Measurements from ENCODE around the gene ZNF574. TPM values are rescaled to one million over a fixed set of nuclear protein-coding genes. Genes with fewer than 3 reads are reported as not detected.

The ZNF574 gene
- total and polyA plus RNA-seq, 2 donors (not counting 1 experiment from before 2014, with no cell fraction given), result 5.1 to 9.9 TPM

DNA sequence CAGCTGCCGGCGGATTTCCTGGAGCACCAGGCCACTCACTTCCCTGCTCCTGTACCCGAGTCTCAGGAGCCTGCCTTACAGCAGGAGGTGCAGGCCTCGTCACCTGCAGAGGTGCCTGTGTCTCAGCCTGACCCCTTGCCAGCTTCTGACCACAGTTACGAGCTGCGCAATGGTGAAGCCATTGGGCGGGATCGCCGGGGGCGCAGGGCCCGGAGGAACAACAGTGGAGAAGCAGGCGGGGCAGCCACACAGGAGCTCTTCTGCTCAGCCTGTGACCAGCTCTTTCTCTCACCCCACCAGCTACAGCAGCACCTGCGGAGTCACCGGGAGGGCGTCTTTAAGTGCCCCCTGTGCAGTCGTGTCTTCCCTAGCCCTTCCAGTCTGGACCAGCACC is 3.3 kb downstream of the ZNF574 start:
- Histone ChIP-seq H3K79me2 (ENCODE audit: control insufficient read depth, insufficient read depth, low read length) (peaks cover 45% of the 10 kb centered on the region), H3K9ac (ENCODE audit: insufficient read depth, low read length) (no peak overlapping the region), H3K27ac (ENCODE audit: insufficient read depth, low read length) (no peak overlapping the region), H3K27me3 (ENCODE audit: control insufficient read depth, insufficient read depth, low read length) (no peaks in the 10 kb centered on the region), H3K4me2 (ENCODE audit: extremely low read depth, insufficient read depth, low read length) (no peak overlapping the region), H3K4me1 (ENCODE audit: control insufficient read depth, extremely low read depth, insufficient read depth, low read length) (peaks cover 4% of the 10 kb centered on the region), H3K4me3 (replicated peaks in 1 of 4; ENCODE audit: control extremely low read depth in 1 of 4, insufficient read depth in 1 of 4, low read depth in 3 of 4, low read length in 4 of 4) (no peak overlapping the region), H3K9me3 (ENCODE audit: control insufficient read depth, insufficient read depth, low read depth, low read length) (no peaks in the 10 kb centered on the region), H3K36me3 (ENCODE audit: control insufficient read depth, insufficient read depth, low read length) (peaks cover 28% of the 10 kb centered on the region), H4K20me1 (ENCODE audit: control insufficient read depth, extremely low read depth, insufficient read depth, low read length) (peaks cover 1% of the 10 kb centered on the region), H2AFZ (ENCODE audit: low read length) (no peak overlapping the region)
- DNase-seq (ENCODE audit: low read depth in 2 of 2), result no peak
- TF ChIP-seq EZH2 (IDR thresholded peaks at IDR 0.05; ENCODE audit: low read length, missing control alignments) (no peak), CTCF (conservative IDR thresholded peaks at IDR 0.05 in 1 of 2, IDR thresholded peaks at IDR 0.05 in 1 of 2; ENCODE audit: low read depth in 1 of 2, low read length in 2 of 2) (no peak)

DNA sequence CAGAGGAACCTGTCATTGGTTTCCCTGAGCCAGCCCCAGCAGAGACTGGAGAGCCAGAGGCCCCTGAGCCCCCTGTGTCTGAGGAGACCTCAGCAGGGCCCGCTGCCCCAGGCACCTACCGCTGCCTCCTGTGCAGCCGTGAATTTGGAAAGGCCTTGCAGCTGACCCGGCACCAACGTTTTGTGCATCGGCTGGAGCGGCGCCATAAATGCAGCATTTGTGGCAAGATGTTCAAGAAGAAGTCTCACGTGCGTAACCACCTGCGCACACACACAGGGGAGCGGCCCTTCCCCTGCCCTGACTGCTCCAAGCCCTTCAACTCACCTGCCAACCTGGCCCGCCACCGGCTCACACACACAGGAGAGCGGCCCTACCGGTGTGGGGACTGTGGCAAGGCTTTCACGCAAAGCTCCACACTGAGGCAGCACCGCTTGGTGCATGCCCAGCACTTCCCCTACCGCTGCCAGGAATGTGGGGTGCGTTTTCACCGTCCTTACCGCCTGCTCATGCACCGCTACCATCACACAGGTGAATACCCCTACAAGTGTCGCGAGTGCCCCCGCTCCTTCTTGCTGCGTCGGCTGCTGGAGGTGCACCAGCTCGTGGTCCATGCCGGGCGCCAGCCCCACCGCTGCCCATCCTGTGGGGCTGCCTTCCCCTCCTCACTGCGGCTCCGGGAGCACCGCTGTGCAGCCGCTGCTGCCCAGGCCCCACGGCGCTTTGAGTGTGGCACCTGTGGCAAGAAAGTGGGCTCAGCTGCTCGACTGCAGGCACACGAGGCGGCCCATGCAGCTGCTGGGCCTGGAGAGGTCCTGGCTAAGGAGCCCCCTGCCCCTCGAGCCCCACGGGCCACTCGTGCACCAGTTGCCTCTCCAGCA is 4.2 kb downstream of the ZNF574 start:
- no peak for DNase-seq (ENCODE audit: low read depth in 2 of 2)
- H3K9ac ChIP-seq (ENCODE audit: insufficient read depth, low read length), result no peak overlapping the region
- H3K79me2 ChIP-seq (ENCODE audit: control insufficient read depth, insufficient read depth, low read length), result peaks cover 45% of the 10 kb centered on the region
- H2AFZ ChIP-seq (ENCODE audit: low read length), result no peak overlapping the region
- H3K4me3 ChIP-seq (replicated peaks in 1 of 4; ENCODE audit: control extremely low read depth in 1 of 4, insufficient read depth in 1 of 4, low read depth in 3 of 4, low read length in 4 of 4), result no peak overlapping the region
- H3K4me2 ChIP-seq (ENCODE audit: extremely low read depth, insufficient read depth, low read length), result no peak overlapping the region
- no peak overlapping the region for H3K27ac ChIP-seq (ENCODE audit: insufficient read depth, low read length)
- H3K9me3 ChIP-seq (ENCODE audit: control insufficient read depth, insufficient read depth, low read depth, low read length), result no peaks in the 10 kb centered on the region
- TF ChIP-seq CTCF (conservative IDR thresholded peaks at IDR 0.05 in 1 of 2, IDR thresholded peaks at IDR 0.05 in 1 of 2; ENCODE audit: low read depth in 1 of 2, low read length in 2 of 2), result no peak
- no peak for TF ChIP-seq EZH2 (IDR thresholded peaks at IDR 0.05; ENCODE audit: low read length, missing control alignments)
- H3K27me3 ChIP-seq (ENCODE audit: control insufficient read depth, insufficient read depth, low read length), result no peaks in the 10 kb centered on the region
- H4K20me1 ChIP-seq (ENCODE audit: control insufficient read depth, extremely low read depth, insufficient read depth, low read length), result peaks cover 1% of the 10 kb centered on the region
- peaks cover 1% of the 10 kb centered on the region for H3K4me1 ChIP-seq (ENCODE audit: control insufficient read depth, extremely low read depth, insufficient read depth, low read length)
- H3K36me3 ChIP-seq (ENCODE audit: control insufficient read depth, insufficient read depth, low read length), result peaks cover 28% of the 10 kb centered on the region

- Histone ChIP-seq H3K4me1 (ENCODE audit: control insufficient read depth, extremely low read depth, insufficient read depth, low read length) (no peaks in the 10 kb centered on the region), H3K9ac (ENCODE audit: insufficient read depth, low read length) (no peak overlapping the region), H3K27ac (ENCODE audit: insufficient read depth, low read length) (no peak overlapping the region), H3K27me3 (ENCODE audit: control insufficient read depth, insufficient read depth, low read length) (no peaks in the 10 kb centered on the region), H3K79me2 (ENCODE audit: control insufficient read depth, insufficient read depth, low read length) (peaks cover 45% of the 10 kb centered on the region), H3K9me3 (ENCODE audit: control insufficient read depth, insufficient read depth, low read depth, low read length) (no peaks in the 10 kb centered on the region), H2AFZ (ENCODE audit: low read length) (no peak overlapping the region), H3K4me3 (replicated peaks in 1 of 4; ENCODE audit: control extremely low read depth in 1 of 4, insufficient read depth in 1 of 4, low read depth in 3 of 4, low read length in 4 of 4) (no peak overlapping the region), H4K20me1 (ENCODE audit: control insufficient read depth, extremely low read depth, insufficient read depth, low read length) (peaks cover 1% of the 10 kb centered on the region), H3K36me3 (ENCODE audit: control insufficient read depth, insufficient read depth, low read length) (peaks cover 28% of the 10 kb centered on the region), H3K4me2 (ENCODE audit: extremely low read depth, insufficient read depth, low read length) (no peak overlapping the region)
- TF ChIP-seq CTCF (conservative IDR thresholded peaks at IDR 0.05 in 1 of 2, IDR thresholded peaks at IDR 0.05 in 1 of 2; ENCODE audit: low read depth in 1 of 2, low read length in 2 of 2), result no peak
- TF ChIP-seq EZH2 (IDR thresholded peaks at IDR 0.05; ENCODE audit: low read length, missing control alignments), result no peak
- DNase-seq (ENCODE audit: low read depth in 2 of 2), result no peak
These were observed 4.9 kb downstream of the ZNF574 start for GRCh38 chr19:42080764-42081375.

All from fibroblast of lung (primary cell).